Breast epithelium (tissue), 3 donors: ENCODE data around the gene NR2F1-AS1.

ENCODE experiments used
- POLR2AphosphoS5 ChIP-seq, 3 donors: sonication (generic); formaldehyde crosslinking; IDR thresholded peaks; one replicate each; pipeline ENCODE4 v1.6.1; 2017; ENCODE audit warnings: antibody characterized with exemption in 3 of 3
- TF ChIP-seq, protein P1 (sequence below), 3 donors: fragments of 450-650 bp; IDR thresholded peaks; one replicate each; pipeline ENCODE4 v1.5.1; 2016 to 2017; ENCODE audit warnings: antibody characterized with exemption in 3 of 3, mild to moderate bottlenecking in 3 of 3, moderate library complexity in 3 of 3

DNA sequence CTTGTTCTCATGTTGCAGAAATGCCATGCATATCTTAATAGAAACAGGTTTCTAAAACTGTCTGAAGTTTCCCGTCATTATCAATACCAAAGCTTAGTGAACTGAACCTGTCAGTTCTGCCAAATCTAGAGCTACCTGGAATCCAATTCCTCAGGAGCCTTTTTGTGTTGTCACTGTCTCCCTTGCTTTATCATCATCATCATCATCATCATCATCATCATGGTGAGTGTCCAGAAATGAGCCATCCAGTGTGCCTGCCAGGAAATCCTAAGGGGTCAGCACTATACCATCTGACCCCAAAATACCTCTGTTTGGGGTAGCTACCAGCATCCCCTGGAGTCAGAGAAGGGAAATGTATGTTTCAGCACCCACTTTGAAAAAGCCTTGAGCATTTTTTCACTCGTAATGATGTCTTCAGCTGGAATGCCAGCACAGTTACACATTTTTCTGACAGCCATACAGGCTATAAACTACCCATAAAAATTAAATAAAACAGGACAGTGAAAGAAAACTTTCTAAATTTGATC lies 150.3 kb downstream of the NR2F1-AS1 start:
- TF ChIP-seq, protein P1, sequence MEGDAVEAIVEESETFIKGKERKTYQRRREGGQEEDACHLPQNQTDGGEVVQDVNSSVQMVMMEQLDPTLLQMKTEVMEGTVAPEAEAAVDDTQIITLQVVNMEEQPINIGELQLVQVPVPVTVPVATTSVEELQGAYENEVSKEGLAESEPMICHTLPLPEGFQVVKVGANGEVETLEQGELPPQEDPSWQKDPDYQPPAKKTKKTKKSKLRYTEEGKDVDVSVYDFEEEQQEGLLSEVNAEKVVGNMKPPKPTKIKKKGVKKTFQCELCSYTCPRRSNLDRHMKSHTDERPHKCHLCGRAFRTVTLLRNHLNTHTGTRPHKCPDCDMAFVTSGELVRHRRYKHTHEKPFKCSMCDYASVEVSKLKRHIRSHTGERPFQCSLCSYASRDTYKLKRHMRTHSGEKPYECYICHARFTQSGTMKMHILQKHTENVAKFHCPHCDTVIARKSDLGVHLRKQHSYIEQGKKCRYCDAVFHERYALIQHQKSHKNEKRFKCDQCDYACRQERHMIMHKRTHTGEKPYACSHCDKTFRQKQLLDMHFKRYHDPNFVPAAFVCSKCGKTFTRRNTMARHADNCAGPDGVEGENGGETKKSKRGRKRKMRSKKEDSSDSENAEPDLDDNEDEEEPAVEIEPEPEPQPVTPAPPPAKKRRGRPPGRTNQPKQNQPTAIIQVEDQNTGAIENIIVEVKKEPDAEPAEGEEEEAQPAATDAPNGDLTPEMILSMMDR (IDR thresholded peaks at IDR 0.05), result no peak
- TF ChIP-seq POLR2AphosphoS5 (IDR thresholded peaks at IDR 0.05), result no peak
